ENCODE data around the gene EYA2. TPM values are rescaled to one million over a fixed set of nuclear protein-coding genes. Genes with fewer than 3 reads are reported as not detected.

Gene EYA2
- total RNA-seq, 1 donor from 2014 or later, result 1.3 TPM

- Mint-ChIP-seq H3K4me3 (no peak overlapping the region), H3K4me1 (no peaks in the 10 kb centered on the region), H3K9me3 (no peaks in the 10 kb centered on the region), H3K36me3 (ENCODE audit: low read depth) (no peaks in the 10 kb centered on the region), H3K27me3 (ENCODE audit: low read depth) (peaks cover 30% of the 10 kb centered on the region), H3K27ac (ENCODE audit: unreplicated experiment) (no peak overlapping the region)
- no peak for TF ChIP-seq CTCF (conservative IDR thresholded peaks at IDR 0.05)
- no peak for DNase-seq (ENCODE audit: low read depth, low spot score)
Measured at GRCh38 chr20:47021850-47022249, 127.2 kb downstream of the EYA2 start.

- Mint-ChIP-seq H3K27ac (ENCODE audit: unreplicated experiment) (no peak overlapping the region), H3K36me3 (ENCODE audit: low read depth) (no peaks in the 10 kb centered on the region), H3K4me1 (no peaks in the 10 kb centered on the region), H3K27me3 (ENCODE audit: low read depth) (peaks cover 28% of the 10 kb centered on the region), H3K4me3 (no peak overlapping the region), H3K9me3 (no peaks in the 10 kb centered on the region)
- TF ChIP-seq CTCF (conservative IDR thresholded peaks at IDR 0.05), result no peak
- no peak for DNase-seq (ENCODE audit: low read depth, low spot score)
Measured at GRCh38 chr20:47024461-47024937, 129.9 kb downstream of the EYA2 start.

GRCh38 chr20:47027042-47027441, 132.4 kb downstream of the EYA2 start:
- Mint-ChIP-seq H3K27ac (ENCODE audit: unreplicated experiment) (no peak overlapping the region), H3K4me3 (no peak overlapping the region), H3K36me3 (ENCODE audit: low read depth) (no peaks in the 10 kb centered on the region), H3K27me3 (ENCODE audit: low read depth) (peaks cover 20% of the 10 kb centered on the region), H3K9me3 (no peaks in the 10 kb centered on the region), H3K4me1 (peaks cover 14% of the 10 kb centered on the region)
- DNase-seq (ENCODE audit: low read depth, low spot score), result no peak
- no peak for TF ChIP-seq CTCF (conservative IDR thresholded peaks at IDR 0.05)

- no peaks in the 10 kb centered on the region for H3K9me3 Mint-ChIP-seq
- H3K4me1 Mint-ChIP-seq, result peaks cover 18% of the 10 kb centered on the region
- no peak overlapping the region for H3K27ac Mint-ChIP-seq (ENCODE audit: unreplicated experiment)
- DNase-seq (ENCODE audit: low read depth, low spot score), result no peak
- H3K36me3 Mint-ChIP-seq (ENCODE audit: low read depth), result no peaks in the 10 kb centered on the region
- peaks cover 19% of the 10 kb centered on the region for H3K27me3 Mint-ChIP-seq (ENCODE audit: low read depth)
- no peak for TF ChIP-seq CTCF (conservative IDR thresholded peaks at IDR 0.05)
- H3K4me3 Mint-ChIP-seq, result no peak overlapping the region
Measured at GRCh38 chr20:47027456-47027855, 132.8 kb downstream of the EYA2 start.

DNA sequence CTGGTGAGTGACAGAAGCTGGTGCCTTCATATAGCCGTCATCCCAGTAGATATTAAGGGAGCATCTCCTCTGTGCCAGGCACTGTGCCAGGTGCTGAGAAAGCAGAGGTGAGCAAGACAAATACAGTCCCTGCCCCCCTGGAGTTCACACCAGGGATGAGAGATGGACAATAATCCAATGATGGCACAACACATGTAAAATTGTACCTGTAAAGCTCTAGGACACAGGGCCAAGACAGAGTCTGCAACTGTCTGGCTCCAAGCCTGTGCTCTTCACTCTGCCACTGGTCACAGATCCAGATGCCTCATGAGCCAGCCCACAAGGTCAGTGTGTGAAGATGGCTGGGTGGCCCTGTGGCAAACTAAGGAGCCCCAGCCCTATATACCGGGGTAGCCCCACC, 133.8 kb downstream of the EYA2 start:
- H3K9me3 Mint-ChIP-seq, result no peaks in the 10 kb centered on the region
- no peak overlapping the region for H3K27ac Mint-ChIP-seq (ENCODE audit: unreplicated experiment)
- H3K27me3 Mint-ChIP-seq (ENCODE audit: low read depth), result peaks cover 12% of the 10 kb centered on the region

More for the DNA sequence above, 133.8 kb downstream of the EYA2 start:
- peaks cover 22% of the 10 kb centered on the region for H3K4me1 Mint-ChIP-seq
- no peak for DNase-seq (ENCODE audit: low read depth, low spot score)
- no peak overlapping the region for H3K4me3 Mint-ChIP-seq
- no peaks in the 10 kb centered on the region for H3K36me3 Mint-ChIP-seq (ENCODE audit: low read depth)
- TF ChIP-seq CTCF (conservative IDR thresholded peaks at IDR 0.05), result no peak

All from neural crest cell (in vitro differentiated cells).